Measurements from ENCODE around the gene GYPC.

The GYPC gene

DNA sequence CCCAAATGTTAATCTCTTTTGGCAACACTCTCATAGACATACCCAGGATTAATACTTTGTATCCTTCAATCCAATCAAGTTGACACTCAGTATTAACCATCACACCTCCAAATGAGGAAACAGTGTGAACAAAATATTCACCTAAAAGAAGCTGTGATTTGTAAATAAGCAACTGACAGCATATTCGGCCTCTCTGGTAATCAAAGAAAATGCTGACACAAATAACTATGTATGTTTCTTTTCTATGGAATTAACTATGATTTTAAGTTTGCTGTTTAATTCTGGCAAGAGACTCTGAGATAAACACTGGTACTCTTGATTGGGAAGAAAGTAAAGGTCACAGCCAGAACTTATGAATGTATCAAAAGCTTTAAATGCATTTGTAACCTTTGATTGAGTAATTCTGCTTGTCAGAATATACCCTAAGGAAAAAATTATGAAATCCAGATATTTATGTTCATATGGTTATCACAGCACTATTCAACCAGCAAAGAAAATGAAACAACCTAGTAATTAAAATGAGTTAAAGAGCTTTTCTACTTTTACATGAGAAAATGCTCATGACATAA is 3.6 kb upstream of the GYPC start:
- Histone ChIP-seq H3K27me3 (ENCODE audit: low read depth, low read length) (no peaks in the 10 kb centered on the region), H3K4me3 (ENCODE audit: low read depth in 1 of 2, low read length in 2 of 2) (no peak overlapping the region), H3K36me3 (ENCODE audit: control insufficient read depth in 1 of 2, insufficient read depth in 2 of 2, low read length in 2 of 2) (no peaks in the 10 kb centered on the region), H3K4me1 (ENCODE audit: control insufficient read depth in 1 of 2, insufficient read depth in 2 of 2, low read length in 2 of 2) (peaks cover 8 to 10% of the 10 kb centered on the region in 2 donors), H3K27ac (ENCODE audit: low read length) (no peak overlapping the region), H3K9me3 (ENCODE audit: control insufficient read depth in 1 of 2, low read length in 2 of 2) (no peaks in the 10 kb centered on the region)

DNA sequence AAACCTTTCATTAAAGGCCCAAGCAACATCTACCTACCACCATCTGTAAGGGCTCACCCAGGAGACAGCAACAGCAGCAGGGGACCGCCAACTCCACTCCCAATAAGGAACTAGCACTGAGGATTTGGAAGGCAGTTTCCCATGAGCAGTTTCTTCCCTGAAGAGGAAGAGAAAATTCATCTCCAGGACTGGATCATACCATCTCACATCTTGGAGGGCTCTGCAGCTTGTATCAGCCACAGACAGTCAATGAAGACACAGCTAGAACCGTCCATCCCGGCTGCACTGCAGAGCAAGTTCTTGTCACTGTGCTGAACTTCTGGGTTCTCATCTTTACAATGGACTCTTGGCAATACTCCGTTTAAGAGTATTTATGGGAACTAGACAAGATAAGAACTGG is 2.8 kb upstream of the GYPC start:
- no peak overlapping the region for H3K4me3 ChIP-seq (ENCODE audit: low read depth in 1 of 2, low read length in 2 of 2)
- H3K4me1 ChIP-seq (ENCODE audit: control insufficient read depth in 1 of 2, insufficient read depth in 2 of 2, low read length in 2 of 2), result peaks cover 10 to 17% of the 10 kb centered on the region in 2 donors
- no peaks in the 10 kb centered on the region for H3K9me3 ChIP-seq (ENCODE audit: control insufficient read depth in 1 of 2, low read length in 2 of 2)
- H3K27ac ChIP-seq (ENCODE audit: low read length), result no peak overlapping the region
- H3K36me3 ChIP-seq (ENCODE audit: control insufficient read depth in 1 of 2, insufficient read depth in 2 of 2, low read length in 2 of 2), result no peaks in the 10 kb centered on the region
- H3K27me3 ChIP-seq (ENCODE audit: low read depth, low read length), result no peaks in the 10 kb centered on the region

DNA sequence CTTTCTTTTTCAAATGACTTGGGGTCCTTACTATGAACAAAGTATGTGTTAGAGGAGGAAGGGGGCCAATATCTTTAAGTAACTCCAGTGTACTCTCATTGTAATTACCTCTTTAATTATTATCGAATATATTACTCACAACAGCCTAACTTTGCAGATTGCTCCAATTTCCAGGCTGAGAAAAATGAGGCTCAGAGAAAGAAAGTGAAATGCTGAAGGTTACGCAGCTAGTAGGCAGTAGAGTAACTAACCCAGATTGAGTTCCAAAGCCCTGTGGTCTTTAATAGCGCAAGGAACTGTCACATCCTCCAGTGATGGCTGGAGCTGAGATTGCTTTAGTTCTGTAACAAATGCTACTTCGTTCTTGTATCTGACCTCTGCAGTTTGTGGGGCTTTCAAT is 2.2 kb upstream of the GYPC start:
- Histone ChIP-seq H3K9me3 (ENCODE audit: control insufficient read depth in 1 of 2, low read length in 2 of 2) (no peaks in the 10 kb centered on the region), H3K27ac (ENCODE audit: low read length) (no peak overlapping the region)

DNA sequence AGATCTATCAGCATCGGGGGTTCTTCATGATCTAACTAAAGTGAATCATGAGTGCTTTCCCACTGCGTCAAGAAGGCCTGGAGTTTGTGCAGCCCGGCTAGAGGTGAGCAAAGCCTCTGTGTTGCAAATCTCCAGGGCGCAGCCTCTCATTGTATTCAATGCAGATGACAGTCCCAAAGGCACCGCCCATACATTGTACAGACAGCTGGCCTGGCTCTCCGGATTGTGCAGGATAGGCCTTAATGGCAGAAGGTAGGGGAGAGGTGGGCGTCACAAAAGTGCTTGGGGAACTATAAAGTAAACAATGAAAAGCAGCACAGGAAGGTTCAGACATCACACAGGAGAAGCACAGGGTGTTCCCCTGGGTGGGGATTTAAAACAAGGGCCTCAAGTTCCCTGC is 907 bp upstream of the GYPC start:
- H3K9me3 ChIP-seq (ENCODE audit: control insufficient read depth in 1 of 2, low read length in 2 of 2), result no peaks in the 10 kb centered on the region
- H3K36me3 ChIP-seq (ENCODE audit: control insufficient read depth in 1 of 2, insufficient read depth in 2 of 2, low read length in 2 of 2), result no peaks in the 10 kb centered on the region
- peak overlapping the region; percentile 79 to 84 for H3K4me3 ChIP-seq (ENCODE audit: low read depth in 1 of 2, low read length in 2 of 2)
- peaks cover 18 to 31% of the 10 kb centered on the region in 2 donors for H3K4me1 ChIP-seq (ENCODE audit: control insufficient read depth in 1 of 2, insufficient read depth in 2 of 2, low read length in 2 of 2)
- no peaks in the 10 kb centered on the region for H3K27me3 ChIP-seq (ENCODE audit: low read depth, low read length)
- peak overlapping the region; percentile 97 for H3K27ac ChIP-seq (ENCODE audit: low read length)

More for the DNA sequence above, 2.2 kb upstream of the GYPC start:
- Histone ChIP-seq H3K27me3 (ENCODE audit: low read depth, low read length) (no peaks in the 10 kb centered on the region), H3K36me3 (ENCODE audit: control insufficient read depth in 1 of 2, insufficient read depth in 2 of 2, low read length in 2 of 2) (no peaks in the 10 kb centered on the region), H3K4me1 (ENCODE audit: control insufficient read depth in 1 of 2, insufficient read depth in 2 of 2, low read length in 2 of 2) (peaks cover 14 to 18% of the 10 kb centered on the region in 2 donors), H3K4me3 (ENCODE audit: low read depth in 1 of 2, low read length in 2 of 2) (no peak overlapping the region)

DNA sequence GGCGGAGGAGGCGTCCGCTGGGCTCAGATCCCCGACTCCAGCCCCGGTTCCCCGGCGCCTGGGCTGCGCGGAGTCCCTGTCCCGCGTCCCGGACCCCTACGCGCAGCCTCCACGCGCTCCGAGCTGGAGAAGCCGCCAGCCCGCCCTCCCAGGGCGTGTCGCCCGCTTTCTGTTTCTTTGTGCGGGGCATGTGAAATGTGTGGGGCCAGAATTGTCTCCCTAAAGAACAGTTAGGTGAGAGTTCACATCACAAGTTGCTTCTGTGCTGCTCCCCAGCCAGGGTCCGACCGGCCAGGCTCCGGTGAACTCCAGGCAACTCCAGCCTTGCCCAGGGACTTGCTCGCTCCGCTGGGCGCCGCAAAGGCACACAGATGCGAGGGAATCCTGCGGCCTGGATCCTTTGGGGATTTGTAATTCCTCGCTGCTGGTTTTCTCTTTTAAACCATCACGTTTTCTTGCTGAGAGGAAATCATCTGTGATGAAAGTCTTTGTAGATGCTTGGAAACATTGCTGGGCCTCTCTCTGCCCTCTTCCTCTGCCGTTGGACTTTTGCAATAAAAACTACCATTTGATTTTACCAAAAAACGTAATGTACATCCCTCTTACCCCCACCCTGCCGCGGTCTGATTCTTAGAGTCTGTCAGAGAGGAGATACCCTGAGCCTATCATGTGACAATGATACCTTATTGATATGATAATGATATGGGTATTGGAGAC is 631 bp downstream of the GYPC start:
- Histone ChIP-seq H3K36me3 (ENCODE audit: control insufficient read depth in 1 of 2, insufficient read depth in 2 of 2, low read length in 2 of 2) (no peaks in the 10 kb centered on the region), H3K9me3 (ENCODE audit: control insufficient read depth in 1 of 2, low read length in 2 of 2) (no peaks in the 10 kb centered on the region), H3K4me1 (ENCODE audit: control insufficient read depth in 1 of 2, insufficient read depth in 2 of 2, low read length in 2 of 2) (peaks cover 18 to 41% of the 10 kb centered on the region in 2 donors), H3K4me3 (ENCODE audit: low read depth in 1 of 2, low read length in 2 of 2) (peak overlapping the region; percentile 79 to 84), H3K27ac (ENCODE audit: low read length) (peak overlapping the region; percentile 97), H3K27me3 (ENCODE audit: low read depth, low read length) (no peaks in the 10 kb centered on the region)

DNA sequence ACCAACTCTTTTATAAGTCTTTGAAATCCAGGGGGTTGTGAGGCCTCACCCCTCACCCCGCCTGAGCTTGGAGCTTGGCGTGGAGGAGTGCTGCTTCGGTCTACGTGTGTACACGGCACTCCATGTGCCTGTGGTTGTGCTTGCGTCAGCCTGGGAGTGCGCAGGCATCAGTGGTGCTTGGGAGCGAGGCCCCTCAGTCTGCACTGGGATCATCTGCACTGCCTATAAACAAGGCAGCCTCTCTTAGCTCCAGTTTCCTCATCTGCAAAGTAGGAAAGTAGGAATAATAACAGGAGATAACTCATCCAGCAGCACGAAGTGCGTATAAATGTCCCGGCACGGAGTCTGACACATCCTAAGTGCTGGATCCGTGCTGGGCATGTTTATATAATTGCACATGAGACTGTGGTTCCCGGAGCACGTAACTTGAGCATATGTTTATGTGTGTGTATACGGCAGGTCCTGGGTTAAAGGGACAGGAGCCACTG is 1.2 kb downstream of the GYPC start:
- Histone ChIP-seq H3K27ac (ENCODE audit: low read length) (peak overlapping the region; percentile 97), H3K27me3 (ENCODE audit: low read depth, low read length) (no peaks in the 10 kb centered on the region), H3K4me1 (ENCODE audit: control insufficient read depth in 1 of 2, insufficient read depth in 2 of 2, low read length in 2 of 2) (peaks cover 18 to 46% of the 10 kb centered on the region in 2 donors), H3K4me3 (ENCODE audit: low read depth in 1 of 2, low read length in 2 of 2) (peak overlapping the region; percentile 79 to 84), H3K9me3 (ENCODE audit: control insufficient read depth in 1 of 2, low read length in 2 of 2) (no peaks in the 10 kb centered on the region), H3K36me3 (ENCODE audit: control insufficient read depth in 1 of 2, insufficient read depth in 2 of 2, low read length in 2 of 2) (no peaks in the 10 kb centered on the region)

DNA sequence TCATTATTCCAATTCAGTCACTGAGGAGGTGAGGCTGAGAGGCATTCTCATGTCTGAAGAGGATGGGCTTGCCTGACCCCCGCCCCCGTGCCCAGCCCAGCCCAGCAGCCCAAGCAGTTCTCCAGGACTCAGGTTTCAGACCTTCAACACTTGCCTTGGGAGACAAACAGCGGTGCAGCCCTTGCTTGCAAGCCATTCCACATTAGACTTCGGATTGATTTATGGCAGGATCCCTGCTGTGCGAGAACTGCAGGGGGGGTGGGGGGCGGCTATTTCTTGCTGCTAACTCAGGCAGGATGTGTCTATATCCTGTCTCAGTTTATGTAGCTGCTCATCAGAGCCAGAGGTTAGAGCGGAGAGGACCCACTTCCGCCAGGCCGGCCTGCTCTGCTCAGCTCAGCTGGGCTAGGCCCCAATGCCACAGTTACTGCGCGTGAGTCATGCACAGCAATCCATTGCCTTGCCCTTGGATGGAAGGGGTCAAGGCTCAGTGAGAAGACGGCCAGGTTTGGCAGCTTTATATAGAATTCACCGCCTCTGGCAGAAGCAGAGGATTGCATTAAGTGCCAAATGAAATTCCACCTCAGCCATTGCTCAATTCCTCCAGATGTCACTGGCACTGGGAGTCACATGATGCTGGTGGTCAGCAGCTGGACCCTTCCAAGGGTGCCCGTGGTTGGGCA is 1.8 kb downstream of the GYPC start:
- Histone ChIP-seq H3K27me3 (ENCODE audit: low read depth, low read length) (no peaks in the 10 kb centered on the region), H3K4me3 (ENCODE audit: low read depth in 1 of 2, low read length in 2 of 2) (peak overlapping the region; percentile 79 to 84), H3K27ac (ENCODE audit: low read length) (peak overlapping the region; percentile 97), H3K4me1 (ENCODE audit: control insufficient read depth in 1 of 2, insufficient read depth in 2 of 2, low read length in 2 of 2) (peaks cover 18 to 46% of the 10 kb centered on the region in 2 donors), H3K36me3 (ENCODE audit: control insufficient read depth in 1 of 2, insufficient read depth in 2 of 2, low read length in 2 of 2) (no peaks in the 10 kb centered on the region), H3K9me3 (ENCODE audit: control insufficient read depth in 1 of 2, low read length in 2 of 2) (no peaks in the 10 kb centered on the region)

DNA sequence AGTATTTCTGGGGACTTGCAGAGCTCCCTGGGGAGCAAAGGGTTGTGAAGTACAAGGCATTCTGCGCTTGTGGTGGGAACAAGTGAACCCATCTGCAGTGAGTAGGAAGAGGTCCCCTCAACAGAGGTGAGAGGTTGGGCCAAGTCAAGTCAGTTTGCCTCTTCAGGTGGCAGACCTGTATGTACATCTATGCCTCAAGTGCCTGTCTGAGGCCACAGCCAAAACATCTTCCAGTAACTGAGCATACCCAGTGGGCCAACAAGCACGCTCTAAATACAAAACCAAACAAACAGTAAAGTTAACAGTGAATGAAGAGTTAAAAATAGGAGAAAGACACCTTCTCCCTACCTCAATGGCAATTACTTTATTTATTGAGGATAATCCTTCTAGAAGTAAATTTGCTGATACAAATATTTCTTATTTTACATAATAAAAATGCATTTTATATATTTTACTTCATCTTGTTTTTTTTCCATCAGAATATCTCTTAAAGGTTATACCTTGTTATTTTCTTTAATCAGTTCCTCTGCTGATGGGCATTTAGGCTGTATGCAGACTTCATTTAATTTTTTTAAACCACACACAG is 2.5 kb downstream of the GYPC start:
- Histone ChIP-seq H3K27me3 (ENCODE audit: low read depth, low read length) (no peaks in the 10 kb centered on the region), H3K36me3 (ENCODE audit: control insufficient read depth in 1 of 2, insufficient read depth in 2 of 2, low read length in 2 of 2) (no peaks in the 10 kb centered on the region), H3K4me1 (ENCODE audit: control insufficient read depth in 1 of 2, insufficient read depth in 2 of 2, low read length in 2 of 2) (peaks cover 18 to 49% of the 10 kb centered on the region in 2 donors), H3K27ac (ENCODE audit: low read length) (peak overlapping the region; percentile 94), H3K9me3 (ENCODE audit: control insufficient read depth in 1 of 2, low read length in 2 of 2) (no peaks in the 10 kb centered on the region), H3K4me3 (ENCODE audit: low read depth in 1 of 2, low read length in 2 of 2) (peak overlapping the region; percentile 49 to 79)

DNA sequence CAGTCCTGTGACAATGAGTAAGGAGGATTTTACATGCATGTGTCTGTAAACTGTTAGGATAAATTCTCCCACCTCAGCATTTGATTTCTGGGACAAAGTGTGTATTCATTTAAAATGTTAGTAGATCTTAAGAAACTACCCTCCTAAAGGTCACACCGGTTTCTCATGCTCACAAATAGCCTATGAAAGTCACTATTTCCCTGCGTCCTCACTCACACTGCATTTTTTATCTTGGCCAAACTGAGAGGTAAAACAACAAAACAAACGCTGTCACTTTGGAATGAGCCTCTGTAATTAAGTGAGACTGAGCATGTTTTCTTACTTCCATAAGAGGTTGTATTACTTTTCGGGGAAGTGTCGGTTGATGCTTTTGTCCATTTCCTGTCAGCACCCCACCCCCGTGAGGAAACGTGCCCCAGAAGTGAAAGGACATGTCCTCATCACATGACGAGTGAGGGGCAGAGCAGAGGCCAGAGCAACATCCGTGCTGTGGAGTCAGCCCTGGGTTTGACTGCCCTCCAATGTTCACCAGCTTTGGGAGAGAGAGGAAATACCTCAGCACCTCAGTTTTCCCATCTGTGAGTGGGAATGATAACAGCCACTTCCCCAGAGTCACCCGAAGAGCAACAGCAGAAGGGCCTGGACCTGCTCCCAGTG is 3.1 kb downstream of the GYPC start:
- H3K4me1 ChIP-seq (ENCODE audit: control insufficient read depth in 1 of 2, insufficient read depth in 2 of 2, low read length in 2 of 2), result peaks cover 19 to 53% of the 10 kb centered on the region in 2 donors

DNA sequence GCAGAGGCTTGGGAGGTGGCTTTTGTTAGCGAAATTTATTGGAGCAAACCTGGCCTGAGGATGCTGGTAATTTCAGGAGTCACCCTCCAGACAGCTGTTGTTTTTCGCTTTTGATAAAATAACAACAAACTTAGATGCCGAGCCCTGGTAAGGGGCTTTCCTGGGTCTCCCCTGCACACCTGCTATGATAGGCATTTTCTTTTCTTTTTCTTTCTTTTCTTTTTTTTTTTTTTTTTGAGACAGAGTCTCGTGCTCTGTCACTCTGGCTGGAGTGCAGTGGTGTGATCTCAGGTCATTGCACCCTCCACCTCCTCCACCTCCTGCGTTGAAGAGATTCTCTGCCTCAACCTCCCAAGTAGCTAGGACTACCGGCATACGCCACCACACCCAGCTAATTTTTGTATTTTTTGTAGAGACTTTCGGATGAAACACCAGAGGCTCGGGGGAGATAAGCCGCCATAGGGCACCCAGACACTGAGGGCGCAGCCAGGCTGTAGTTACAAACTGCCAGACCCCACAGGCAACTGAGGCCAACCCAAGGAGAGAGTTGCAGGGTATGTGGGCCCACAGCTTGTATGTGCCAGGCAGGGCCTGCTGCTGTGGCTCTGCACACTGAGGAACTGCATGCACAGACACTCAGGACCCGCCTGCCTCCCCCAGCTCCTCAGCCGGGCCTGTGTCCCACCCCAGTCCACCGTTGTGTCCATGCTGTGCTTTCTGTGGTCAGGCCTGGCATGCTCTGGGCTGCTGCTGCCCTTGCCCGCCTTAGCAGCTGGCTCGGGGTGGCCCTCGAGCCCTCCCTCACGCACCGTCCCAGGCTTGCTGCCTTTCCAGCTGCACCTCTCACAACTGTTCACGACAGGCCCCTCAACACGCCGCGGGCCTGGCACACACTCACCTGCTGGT is 3.9 kb downstream of the GYPC start:
- Histone ChIP-seq H3K27me3 (ENCODE audit: low read depth, low read length) (no peaks in the 10 kb centered on the region), H3K4me3 (ENCODE audit: low read depth in 1 of 2, low read length in 2 of 2) (peak overlapping the region in 1 of 2 donors; percentile 1), H3K27ac (ENCODE audit: low read length) (peak overlapping the region; percentile 94), H3K4me1 (ENCODE audit: control insufficient read depth in 1 of 2, insufficient read depth in 2 of 2, low read length in 2 of 2) (peaks cover 26 to 61% of the 10 kb centered on the region in 2 donors), H3K9me3 (ENCODE audit: control insufficient read depth in 1 of 2, low read length in 2 of 2) (no peaks in the 10 kb centered on the region), H3K36me3 (ENCODE audit: control insufficient read depth in 1 of 2, insufficient read depth in 2 of 2, low read length in 2 of 2) (no peaks in the 10 kb centered on the region)

More for the DNA sequence above, 3.1 kb downstream of the GYPC start:
- no peaks in the 10 kb centered on the region for H3K36me3 ChIP-seq (ENCODE audit: control insufficient read depth in 1 of 2, insufficient read depth in 2 of 2, low read length in 2 of 2)
- peak overlapping the region in 1 of 2 donors; percentile 1 for H3K4me3 ChIP-seq (ENCODE audit: low read depth in 1 of 2, low read length in 2 of 2)
- peak overlapping the region; percentile 94 for H3K27ac ChIP-seq (ENCODE audit: low read length)
- H3K27me3 ChIP-seq (ENCODE audit: low read depth, low read length), result no peaks in the 10 kb centered on the region
- H3K9me3 ChIP-seq (ENCODE audit: control insufficient read depth in 1 of 2, low read length in 2 of 2), result no peaks in the 10 kb centered on the region

Measured in muscle layer of duodenum (tissue), 2 donors.